ENCODE results near the gene KRTAP5-3. TPM values are rescaled to one million over a fixed set of nuclear protein-coding genes. Genes with fewer than 3 reads are reported as not detected.

The KRTAP5-3 gene
- polyA plus RNA-seq, 1 donor from 2014 or later = not detected

GRCh38 chr11:1562469-1563148 lies 45.7 kb downstream of the KRTAP5-3 start:
- Histone ChIP-seq H3K9ac (ENCODE audit: low read length) (no peak overlapping the region), H3K36me3 (ENCODE audit: insufficient read depth, low read length) (no peaks in the 10 kb centered on the region), H3K4me3 (ENCODE audit: low read length) (peak overlapping the region; percentile 13), H3K9me3 (ENCODE audit: low read length) (no peaks in the 10 kb centered on the region), H3K27ac (ENCODE audit: low read length) (no peak overlapping the region), H3F3A (ENCODE audit: insufficient read depth, low read length, poor library complexity, severe bottlenecking) (no peaks in the 10 kb centered on the region), H3K79me2 (replicated peaks; ENCODE audit: insufficient read depth, low read length) (peaks cover 20% of the 10 kb centered on the region), H3K27me3 (ENCODE audit: insufficient read depth, low read depth, low read length) (no peaks in the 10 kb centered on the region), H2AFZ (ENCODE audit: low read depth, low read length) (no peak overlapping the region), H3K4me2 (ENCODE audit: low read length) (no peak overlapping the region), H3K9me2 (ENCODE audit: insufficient read depth, low read length) (no peaks in the 10 kb centered on the region), H4K20me1 (ENCODE audit: insufficient read depth) (peaks cover 50% of the 10 kb centered on the region)
- TF ChIP-seq SMC3 (conservative IDR thresholded peaks at IDR 0.05; ENCODE audit: poor library complexity) (no peak), EP300 (conservative IDR thresholded peaks at IDR 0.05; ENCODE audit: poor library complexity, severe bottlenecking) (no peak), REST (IDR thresholded peaks at IDR 0.05; ENCODE audit: borderline replicate concordance) (no peak), MXI1 (conservative IDR thresholded peaks at IDR 0.05; ENCODE audit: poor library complexity, severe bottlenecking) (no peak), RAD21 (conservative IDR thresholded peaks at IDR 0.05) (no peak), EZH2 (IDR thresholded peaks at IDR 0.05; ENCODE audit: borderline replicate concordance, insufficient read depth, low read length, poor library complexity, severe bottlenecking) (no peak), POLR2AphosphoS5 (IDR thresholded peaks at IDR 0.05) (peak; percentile 2), CTCF (IDR thresholded peaks at IDR 0.05; ENCODE audit: poor library complexity, severe bottlenecking) (no peak)

DNA sequence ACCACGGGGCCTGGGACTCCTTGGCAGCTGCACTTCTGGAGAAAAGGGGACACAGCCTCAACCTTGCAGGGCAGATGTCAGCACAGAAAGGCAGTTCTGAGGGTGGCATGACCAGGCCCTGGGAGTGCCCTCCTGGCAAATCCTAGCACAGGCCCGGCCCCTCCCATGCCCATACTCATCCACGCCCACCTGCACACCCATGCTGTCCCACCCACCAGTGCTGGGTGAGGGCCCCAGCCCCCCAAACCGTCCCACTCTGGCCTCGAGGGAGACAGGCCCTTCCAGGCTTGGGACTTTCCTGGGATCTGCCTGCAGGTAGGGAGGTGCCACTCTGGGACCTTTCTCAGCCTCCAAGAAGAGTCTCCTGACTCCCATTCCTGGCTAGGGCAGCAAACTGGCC lies 46.3 kb downstream of the KRTAP5-3 start:
- H2AFZ ChIP-seq (ENCODE audit: low read depth, low read length) = no peak overlapping the region
- H4K20me1 ChIP-seq (ENCODE audit: insufficient read depth) = peaks cover 44% of the 10 kb centered on the region
- peaks cover 14% of the 10 kb centered on the region for H3K79me2 ChIP-seq (replicated peaks; ENCODE audit: insufficient read depth, low read length)
- H3K9ac ChIP-seq (ENCODE audit: low read length) = no peak overlapping the region
- no peaks in the 10 kb centered on the region for H3K9me3 ChIP-seq (ENCODE audit: low read length)
- H3K27ac ChIP-seq (ENCODE audit: low read length) = no peak overlapping the region
- H3K4me2 ChIP-seq (ENCODE audit: low read length) = no peak overlapping the region
- no peaks in the 10 kb centered on the region for H3K36me3 ChIP-seq (ENCODE audit: insufficient read depth, low read length)
- H3K4me3 ChIP-seq (ENCODE audit: low read length) = no peak overlapping the region
- no peaks in the 10 kb centered on the region for H3F3A ChIP-seq (ENCODE audit: insufficient read depth, low read length, poor library complexity, severe bottlenecking)
- no peak for TF ChIP-seq RAD21 (conservative IDR thresholded peaks at IDR 0.05)
- TF ChIP-seq MXI1 (conservative IDR thresholded peaks at IDR 0.05; ENCODE audit: poor library complexity, severe bottlenecking) = no peak
- TF ChIP-seq EP300 (conservative IDR thresholded peaks at IDR 0.05; ENCODE audit: poor library complexity, severe bottlenecking) = no peak
- no peak for TF ChIP-seq POLR2AphosphoS5 (IDR thresholded peaks at IDR 0.05)
- no peak for TF ChIP-seq EZH2 (IDR thresholded peaks at IDR 0.05; ENCODE audit: borderline replicate concordance, insufficient read depth, low read length, poor library complexity, severe bottlenecking)
- no peak for TF ChIP-seq CTCF (IDR thresholded peaks at IDR 0.05; ENCODE audit: poor library complexity, severe bottlenecking)
- no peak for TF ChIP-seq TAF1 (IDR thresholded peaks at IDR 0.05; ENCODE audit: low read depth)
- no peak for TF ChIP-seq REST (IDR thresholded peaks at IDR 0.05; ENCODE audit: borderline replicate concordance)
- no peak for TF ChIP-seq SMC3 (conservative IDR thresholded peaks at IDR 0.05; ENCODE audit: poor library complexity)
- H3K27me3 ChIP-seq (ENCODE audit: insufficient read depth, low read depth, low read length) = no peaks in the 10 kb centered on the region
- H3K9me2 ChIP-seq (ENCODE audit: insufficient read depth, low read length) = no peaks in the 10 kb centered on the region
